Sigmoid colon (tissue), 4 donors: Measurements from ENCODE around the gene DNAJC18.

Experiments used
- CTCF ChIP-seq, 4 experiments: fragments of 450-650 bp in 3 of 4; fragments of 200-600 bp in 1 of 4; IDR thresholded peaks; one replicate each; pipeline ENCODE4 v1.5.1; 2016 to 2019; ENCODE audit warnings: antibody characterized with exemption in 4 of 4, mild to moderate bottlenecking in 3 of 4, moderate library complexity in 2 of 4
- EP300 ChIP-seq, 4 donors: sonication (generic); formaldehyde crosslinking; IDR thresholded peaks; one replicate each; pipeline ENCODE4 v1.6.1; 2017; ENCODE audit warnings: antibody characterized with exemption in 4 of 4
- POLR2A ChIP-seq, 2 donors: fragments of 450-650 bp; IDR thresholded peaks; one replicate each; pipeline ENCODE4 v1.6.1; 2016; ENCODE audit warnings: antibody characterized with exemption in 2 of 2, mild to moderate bottlenecking in 2 of 2, moderate library complexity in 2 of 2
- POLR2AphosphoS5 ChIP-seq, 4 donors: sonication (generic); formaldehyde crosslinking; IDR thresholded peaks; one replicate each; pipeline ENCODE4 v1.6.1; 2017; ENCODE audit warnings: antibody characterized with exemption in 4 of 4

GRCh38 chr5:139382807-139383206, 56.5 kb downstream of the DNAJC18 start:
- no peak for TF ChIP-seq CTCF (IDR thresholded peaks at IDR 0.05)
- TF ChIP-seq POLR2AphosphoS5 (IDR thresholded peaks at IDR 0.05) = no peak
- no peak for TF ChIP-seq POLR2A (IDR thresholded peaks at IDR 0.05)
- TF ChIP-seq EP300 (IDR thresholded peaks at IDR 0.05) = no peak
